Measurements from ENCODE around the gene MAN2B2.

- TF ChIP-seq CTCF (IDR thresholded peaks at IDR 0.05; ENCODE audit: poor library complexity), result no peak
- TF ChIP-seq EZH2 (IDR thresholded peaks at IDR 0.05; ENCODE audit: borderline replicate concordance), result no peak
- TF ChIP-seq EZH2phosphoT487 (IDR thresholded peaks at IDR 0.05; ENCODE audit: low read depth, severe bottlenecking, unreplicated experiment), result no peak
These were observed 5.4 kb downstream of the MAN2B2 start for GRCh38 chr4:6580353-6580752.

Data from hepatocyte (in vitro differentiated cells).